ENCODE results near the gene SERPINA5. TPM values are rescaled to one million over a fixed set of nuclear protein-coding genes. Genes with fewer than 3 reads are reported as not detected.
A peak's percentile ranks its signal among the peaks of the same experiment; 100 is the strongest.

The SERPINA5 gene
- total and polyA plus RNA-seq, 4 experiments from 2014 or later, result not detected

DNA sequence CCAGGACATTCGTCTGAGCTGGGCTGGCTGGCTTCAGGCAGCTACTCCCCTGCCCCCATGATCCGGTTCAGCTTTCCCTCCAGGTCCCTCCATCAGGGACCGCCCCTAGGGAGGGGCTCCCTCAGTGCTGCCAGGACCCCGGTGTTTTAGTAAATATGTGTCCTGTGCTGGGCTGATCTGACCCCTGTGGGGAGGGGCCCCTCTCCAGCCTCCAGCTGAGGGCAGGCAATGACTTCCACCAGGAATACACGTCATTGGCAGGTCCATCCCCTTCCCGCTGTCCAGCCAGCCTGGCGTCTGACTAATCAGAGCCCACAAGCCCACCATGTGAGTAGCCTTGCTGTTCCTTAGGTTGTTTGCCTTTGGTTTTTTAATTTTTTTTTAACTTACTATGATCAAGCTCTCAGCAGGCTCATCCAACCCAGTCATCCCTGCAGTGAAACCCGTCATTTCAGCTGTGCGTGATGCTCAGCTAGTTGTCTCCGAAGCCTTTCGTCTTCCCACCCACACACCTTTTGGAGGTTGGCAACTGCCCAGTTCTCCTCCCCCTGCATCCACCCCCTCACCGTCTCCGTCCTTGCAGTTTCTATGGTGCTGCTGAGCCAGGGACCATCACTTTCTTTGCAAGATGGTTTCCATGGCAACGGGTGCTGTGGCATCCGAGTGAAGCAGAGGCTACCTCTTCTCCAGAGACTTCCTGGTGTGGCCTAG, 35.9 kb upstream of the SERPINA5 start:
- H3K4me3 ChIP-seq (ENCODE audit: low read length in 2 of 2), result no peak overlapping the region
- ChIA-PET POLR2A (ENCODE audit: partially characterized antibody) (no interaction called here), CTCF (ENCODE audit: partially characterized antibody) (no interaction called here)
- H3K9me3 ChIP-seq (ENCODE audit: control insufficient read depth in 1 of 2, low read length in 2 of 2), result no peaks in the 10 kb centered on the region
- no peak for DNase-seq
- no peaks in the 10 kb centered on the region for H3K36me3 ChIP-seq (ENCODE audit: insufficient read depth, low read length)
- Mint-ChIP-seq H3K36me3 (no peaks in the 10 kb centered on the region), H3K4me3 (no peak overlapping the region), H3K4me1 (no peaks in the 10 kb centered on the region), H3K27ac (no peak overlapping the region), H3K9me3 (peaks cover 0 to 11% (median under 1%) of the 10 kb centered on the region in 8 donors), H3K27me3 (peaks cover 5 to 18% of the 10 kb centered on the region in 2 donors)
- no peaks in the 10 kb centered on the region for H3K27me3 ChIP-seq (ENCODE audit: insufficient read depth, low read length)
- H3K4me1 ChIP-seq (ENCODE audit: insufficient read depth, low read length), result no peaks in the 10 kb centered on the region
- H3K27ac ChIP-seq (ENCODE audit: low read depth, low read length), result no peak overlapping the region
- intact Hi-C loops (cut with micrococcal nuclease), result no loop called here

DNA sequence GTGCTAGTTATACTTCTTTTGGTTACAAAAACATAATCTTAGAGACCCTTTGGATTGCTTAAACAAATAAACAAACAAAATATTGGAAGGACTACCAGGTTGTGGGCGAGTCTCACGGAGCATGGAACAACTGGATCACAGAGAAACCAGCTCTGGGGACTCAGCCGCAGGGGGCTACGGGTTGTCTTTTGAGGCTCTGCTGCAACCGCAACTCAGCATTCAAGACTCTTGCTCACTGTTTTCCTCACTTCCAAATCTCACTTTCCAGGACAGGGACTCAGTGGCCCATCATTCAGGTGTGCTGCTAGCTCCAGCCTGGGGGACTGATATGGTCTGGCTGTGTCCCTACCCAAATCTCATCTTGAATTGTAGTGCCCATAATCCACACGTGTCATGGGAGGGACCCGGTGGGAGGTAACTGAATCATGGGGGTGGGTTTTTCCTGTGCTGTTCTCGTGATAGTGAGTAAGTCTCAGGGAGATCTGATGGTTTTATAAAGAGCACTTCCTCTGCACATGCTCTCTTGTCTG, 34.0 kb upstream of the SERPINA5 start:
- Histone ChIP-seq H3K4me1 (ENCODE audit: insufficient read depth, low read length) (no peaks in the 10 kb centered on the region), H3K27me3 (ENCODE audit: insufficient read depth, low read length) (no peaks in the 10 kb centered on the region), H3K27ac (ENCODE audit: low read depth, low read length) (no peak overlapping the region), H3K9me3 (ENCODE audit: control insufficient read depth in 1 of 2, low read length in 2 of 2) (no peaks in the 10 kb centered on the region), H3K36me3 (ENCODE audit: insufficient read depth, low read length) (no peaks in the 10 kb centered on the region), H3K4me3 (ENCODE audit: low read length in 2 of 2) (no peak overlapping the region)
- no peaks in the 10 kb centered on the region for H3K36me3 Mint-ChIP-seq
- no peaks in the 10 kb centered on the region for H3K4me1 Mint-ChIP-seq
- no peak for DNase-seq
- POLR2A ChIA-PET (ENCODE audit: partially characterized antibody), result no interaction called here
- CTCF ChIA-PET (ENCODE audit: partially characterized antibody), result no interaction called here
- H3K4me3 Mint-ChIP-seq, result no peak overlapping the region
- no peak overlapping the region for H3K27ac Mint-ChIP-seq
- peaks cover 0 to 11% (median under 1%) of the 10 kb centered on the region in 8 donors for H3K9me3 Mint-ChIP-seq
- H3K27me3 Mint-ChIP-seq, result peaks cover 3 to 18% of the 10 kb centered on the region in 2 donors
- intact Hi-C loops (cut with micrococcal nuclease), result no loop called here

- H3K27ac Mint-ChIP-seq, result no peak overlapping the region
- Histone ChIP-seq H3K27me3 (ENCODE audit: insufficient read depth, low read length) (no peaks in the 10 kb centered on the region), H3K27ac (ENCODE audit: low read depth, low read length) (no peak overlapping the region), H3K36me3 (ENCODE audit: insufficient read depth, low read length) (no peaks in the 10 kb centered on the region), H3K9me3 (ENCODE audit: control insufficient read depth in 1 of 2, low read length in 2 of 2) (no peaks in the 10 kb centered on the region), H3K4me1 (ENCODE audit: insufficient read depth, low read length) (no peaks in the 10 kb centered on the region), H3K4me3 (ENCODE audit: low read length in 2 of 2) (no peak overlapping the region)
- H3K36me3 Mint-ChIP-seq, result no peaks in the 10 kb centered on the region
- CTCF ChIA-PET (ENCODE audit: partially characterized antibody), result interaction anchor here (1.3 to 1.7 kb wide), 2 partner anchors 11 to 13 kb away, joined by 3 to 14 read pairs; partner anchors contain the start of gene SERPINA4
- peaks cover 3 to 18% of the 10 kb centered on the region in 2 donors for H3K27me3 Mint-ChIP-seq
- DNase-seq, result no peak
- no peaks in the 10 kb centered on the region for H3K4me1 Mint-ChIP-seq
- POLR2A ChIA-PET (ENCODE audit: partially characterized antibody), result no interaction called here
- intact Hi-C loops (cut with micrococcal nuclease), result no loop called here
- no peak overlapping the region for H3K4me3 Mint-ChIP-seq
- peaks cover 0 to 14% (median under 1%) of the 10 kb centered on the region in 8 donors for H3K9me3 Mint-ChIP-seq
Measured at GRCh38 chr14:94547726-94548125, 33.5 kb upstream of the SERPINA5 start.

- POLR2A ChIA-PET (ENCODE audit: partially characterized antibody), result no interaction called here
- H3K9me3 Mint-ChIP-seq, result peaks cover 0 to 14% (median 2%) of the 10 kb centered on the region in 8 donors
- intact Hi-C loops (cut with micrococcal nuclease), result no loop called here
- DNase-seq, result no peak
- H3K27ac Mint-ChIP-seq, result no peak overlapping the region
- H3K36me3 Mint-ChIP-seq, result no peaks in the 10 kb centered on the region
- no peaks in the 10 kb centered on the region for H3K4me1 Mint-ChIP-seq
- Histone ChIP-seq H3K27ac (ENCODE audit: low read depth, low read length) (no peak overlapping the region), H3K27me3 (ENCODE audit: insufficient read depth, low read length) (no peaks in the 10 kb centered on the region), H3K36me3 (ENCODE audit: insufficient read depth, low read length) (no peaks in the 10 kb centered on the region), H3K4me1 (ENCODE audit: insufficient read depth, low read length) (no peaks in the 10 kb centered on the region), H3K4me3 (ENCODE audit: low read length in 2 of 2) (no peak overlapping the region), H3K9me3 (ENCODE audit: control insufficient read depth in 1 of 2, low read length in 2 of 2) (no peaks in the 10 kb centered on the region)
- H3K4me3 Mint-ChIP-seq, result no peak overlapping the region
- H3K27me3 Mint-ChIP-seq, result peaks cover 4 to 16% of the 10 kb centered on the region in 2 donors
- CTCF ChIA-PET (ENCODE audit: partially characterized antibody), result interaction anchor here (0.6 to 1.8 kb wide), 12 partner anchors 9 to 417 kb away, joined by 3 to 17 read pairs (median 3); partner anchors contain the start of gene SERPINA4
Measured at GRCh38 chr14:94548131-94548998, 32.9 kb upstream of the SERPINA5 start.

DNA sequence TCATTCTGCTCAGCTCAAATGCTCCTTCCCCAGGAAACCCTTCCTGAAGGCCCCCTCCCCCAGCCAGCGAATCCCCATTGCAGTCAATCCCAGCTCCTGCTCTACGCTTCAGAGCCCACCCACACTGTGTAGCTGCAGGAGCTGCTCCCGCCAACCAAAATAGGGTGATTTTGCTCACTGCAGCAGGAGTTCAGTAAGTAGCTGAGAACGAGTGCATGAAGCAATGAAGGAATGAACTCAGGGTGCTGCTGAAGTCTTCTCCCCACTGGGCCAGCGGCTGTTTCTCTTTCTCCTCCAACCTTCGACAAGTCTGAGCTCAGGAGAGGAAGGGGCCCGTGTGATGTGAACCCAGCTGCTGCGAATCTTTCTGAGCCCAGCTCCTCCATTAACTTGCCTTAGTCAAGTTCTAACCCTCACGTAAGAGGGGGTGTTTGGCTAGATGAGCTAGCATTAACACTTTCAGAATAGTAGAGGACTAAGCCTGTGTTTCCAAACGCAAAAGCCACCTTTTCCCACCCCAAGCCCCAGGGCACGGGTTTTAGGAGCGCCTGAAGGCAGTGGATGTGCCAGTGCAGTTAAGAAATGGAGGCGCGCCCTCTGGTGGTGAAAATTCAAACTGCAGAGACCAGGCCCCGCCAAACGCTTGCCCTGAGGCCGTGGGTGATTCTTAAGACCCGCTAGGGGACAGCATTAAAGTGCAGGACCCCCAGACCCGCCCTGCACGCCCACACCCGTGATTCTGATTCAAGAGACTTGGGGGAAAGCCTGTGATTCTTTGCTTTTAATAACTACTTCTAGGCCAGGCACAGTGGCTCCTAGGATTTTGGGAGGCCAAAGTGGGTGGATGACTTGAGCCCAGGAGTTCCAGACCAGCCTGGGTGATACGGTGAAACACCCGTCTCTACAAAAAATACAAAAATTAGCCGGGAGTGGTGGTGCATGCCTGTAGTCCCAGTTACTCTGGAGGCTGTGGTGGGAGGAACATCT, 31.9 kb upstream of the SERPINA5 start:
- peak in 4 of 5 donors; percentile 7 to 24 (median 20) for DNase-seq
- Mint-ChIP-seq H3K36me3 (no peaks in the 10 kb centered on the region), H3K4me3 (no peak overlapping the region), H3K9me3 (peaks cover 0 to 14% (median 3%) of the 10 kb centered on the region in 8 donors), H3K27me3 (peaks cover 5 to 16% of the 10 kb centered on the region in 2 donors), H3K27ac (no peak overlapping the region), H3K4me1 (no peaks in the 10 kb centered on the region)
- Histone ChIP-seq H3K36me3 (ENCODE audit: insufficient read depth, low read length) (no peaks in the 10 kb centered on the region), H3K4me3 (ENCODE audit: low read length in 2 of 2) (no peak overlapping the region), H3K9me3 (ENCODE audit: control insufficient read depth in 1 of 2, low read length in 2 of 2) (no peaks in the 10 kb centered on the region), H3K27me3 (ENCODE audit: insufficient read depth, low read length) (no peaks in the 10 kb centered on the region), H3K27ac (ENCODE audit: low read depth, low read length) (no peak overlapping the region), H3K4me1 (ENCODE audit: insufficient read depth, low read length) (no peaks in the 10 kb centered on the region)
- POLR2A ChIA-PET (ENCODE audit: partially characterized antibody), result no interaction called here
- intact Hi-C loops (cut with micrococcal nuclease), result no loop called here
- CTCF ChIA-PET (ENCODE audit: partially characterized antibody), result interaction anchor here (0.6 to 1.8 kb wide), 13 partner anchors 9 to 418 kb away, joined by 3 to 17 read pairs (median 3); partner anchors contain the start of gene SERPINA4

- Mint-ChIP-seq H3K4me3 (no peak overlapping the region), H3K9me3 (peaks cover 1 to 22% (median 8%) of the 10 kb centered on the region in 8 donors), H3K36me3 (no peaks in the 10 kb centered on the region), H3K27ac (no peak overlapping the region), H3K4me1 (no peaks in the 10 kb centered on the region), H3K27me3 (peaks cover 5 to 19% of the 10 kb centered on the region in 2 donors)
- no peaks in the 10 kb centered on the region for H3K4me1 ChIP-seq (ENCODE audit: insufficient read depth, low read length)
- ChIA-PET POLR2A (ENCODE audit: partially characterized antibody) (no interaction called here), CTCF (ENCODE audit: partially characterized antibody) (interaction anchor here (1.0 to 1.1 kb wide), 2 partner anchors 9 to 10 kb away, joined by 4 to 5 read pairs; no protein-coding TSS in a partner anchor)
- no peak overlapping the region for H3K4me3 ChIP-seq (ENCODE audit: low read length in 2 of 2)
- H3K27me3 ChIP-seq (ENCODE audit: insufficient read depth, low read length), result no peaks in the 10 kb centered on the region
- no peaks in the 10 kb centered on the region for H3K36me3 ChIP-seq (ENCODE audit: insufficient read depth, low read length)
- no peak overlapping the region for H3K27ac ChIP-seq (ENCODE audit: low read depth, low read length)
- no peak for DNase-seq
- intact Hi-C loops (cut with micrococcal nuclease), result no loop called here
- H3K9me3 ChIP-seq (ENCODE audit: control insufficient read depth in 1 of 2, low read length in 2 of 2), result no peaks in the 10 kb centered on the region
Measured at GRCh38 chr14:94550041-94550440, 31.2 kb upstream of the SERPINA5 start.

Data from CD4-positive, alpha-beta memory T cell (primary cell).